Body of pancreas (tissue), 4 donors: Measurements from ENCODE around the gene FGF14. TPM values are rescaled to one million over a fixed set of nuclear protein-coding genes. Genes with fewer than 3 reads are reported as not detected.

Experiments used
- ATAC-seq: fragments of 150-250 bp; one replicate; pipeline ENCODE4 v1.9.1; 2016
- DNase-seq, 4 donors: peaks; one replicate each; pipeline ENCODE4 v3.0.0-alpha.2; 2019
- H3K27ac ChIP-seq, 4 donors: fragments of 200-600 bp; sonication (generic); 1 replicate in 3 of 4; 2 replicates in 1 of 4; pipeline versions ENCODE4 v1.5.1 to v1.6.1; 2016 to 2019; ENCODE audit warnings: mild to moderate bottlenecking in 1 of 4, mixed read lengths in 1 of 4, moderate library complexity in 1 of 4
- H3K27me3 ChIP-seq, 2 donors: fragments of 200-600 bp; sonication (generic); one replicate each; pipeline ENCODE4 v1.6.0; 2016; ENCODE audit warnings: mild to moderate bottlenecking in 1 of 2
- H3K36me3 ChIP-seq, 2 donors: fragments of 200-600 bp; sonication (generic); replicated peaks in 1 of 2; 2 replicates each; pipeline ENCODE4 v1.5.1; 2016; ENCODE audit warnings: low read depth in 2 of 2; ENCODE audit not compliant: insufficient read depth in 1 of 2
- H3K4me1 ChIP-seq: fragments of 200-600 bp; sonication (generic); one replicate; pipeline ENCODE4 v1.6.0; 2016
- H3K4me3 ChIP-seq, 2 donors: fragments of 200-600 bp; sonication (generic); 1 replicate in 1 of 2; 2 replicates in 1 of 2; pipeline ENCODE4 v1.5.1; 2016 to 2019
- H3K9me3 ChIP-seq, 3 donors: fragments of 200-600 bp; sonication (generic); 1 replicate in 2 of 3; 2 replicates in 1 of 3; pipeline ENCODE4 v1.5.1; 2016
- CTCF ChIP-seq, 7 experiments: fragments of 450-650 bp in 4 of 7; fragments of 200-600 bp in 3 of 7; sonication (generic) in 3 of 7; IDR thresholded peaks; one replicate each; pipeline ENCODE4 v1.5.1; 2016 to 2019; ENCODE audit warnings: antibody characterized with exemption in 7 of 7
- POLR2A ChIP-seq, 3 donors: fragments of 450-650 bp; IDR thresholded peaks; one replicate each; pipeline ENCODE4 v1.6.1; 2016; ENCODE audit warnings: antibody characterized with exemption in 3 of 3, mild to moderate bottlenecking in 2 of 3
- WGBS, 2 donors: methylation state at CpG; one replicate each; pipeline ENCODE4 v1.1.5; 2017; 5-methylcytosine and 5-hydroxymethylcytosine counted together
- intact Hi-C: fragments of 100-400 bp; cut with DNase I; formaldehyde crosslinking; loops from one replicate; pipeline ENCODE4 v1.15.1; 2023
- total RNA-seq, 2 donors: library from RNA; depleted of rRNA; stranded (reverse); fragments of >200 nt; gene quantifications; one replicate each; pipeline ENCODE4 v1.1.0, GENCODE V29; 2016

FGF14 gene
- total RNA-seq, 2 donors from 2014 or later: under 0.01 to 0.52 TPM

- no peak for ATAC-seq
- H3K36me3 ChIP-seq: no peaks in the 10 kb centered on the region
- 63 to 64% methylated on average over 3 of the region's 3 CpGs for WGBS, 2 donors
- no peaks in the 10 kb centered on the region for H3K9me3 ChIP-seq
- no peak overlapping the region for H3K27ac ChIP-seq
- intact Hi-C loops: no loop called here
- no peak for DNase-seq
- no peak overlapping the region for H3K4me3 ChIP-seq
- TF ChIP-seq POLR2A (IDR thresholded peaks at IDR 0.05) (no peak), CTCF (IDR thresholded peaks at IDR 0.05) (no peak)
- no peaks in the 10 kb centered on the region for H3K4me1 ChIP-seq
- no peaks in the 10 kb centered on the region for H3K27me3 ChIP-seq
Observed at GRCh38 chr13:101795460-101795859, 606.4 kb downstream of the FGF14 start.

- H3K4me3 ChIP-seq: no peak overlapping the region
- H3K36me3 ChIP-seq: no peaks in the 10 kb centered on the region
- no peak for ATAC-seq
- DNase-seq: no peak
- 61 to 91% methylated on average over 1 of the region's 1 CpG for WGBS, 2 donors
- no peaks in the 10 kb centered on the region for H3K27me3 ChIP-seq
- no peaks in the 10 kb centered on the region for H3K9me3 ChIP-seq
- no peaks in the 10 kb centered on the region for H3K4me1 ChIP-seq
- intact Hi-C loops: no loop called here
- TF ChIP-seq CTCF (IDR thresholded peaks at IDR 0.05): no peak
- TF ChIP-seq POLR2A (IDR thresholded peaks at IDR 0.05): no peak
- no peak overlapping the region for H3K27ac ChIP-seq
Observed at GRCh38 chr13:101795025-101795424, 606.8 kb downstream of the FGF14 start.

- Histone ChIP-seq H3K9me3 (no peaks in the 10 kb centered on the region), H3K4me3 (no peak overlapping the region), H3K27me3 (no peaks in the 10 kb centered on the region), H3K36me3 (no peaks in the 10 kb centered on the region), H3K27ac (no peak overlapping the region), H3K4me1 (no peaks in the 10 kb centered on the region)
- no peak for ATAC-seq
- TF ChIP-seq CTCF (IDR thresholded peaks at IDR 0.05): no peak
- no peak for TF ChIP-seq POLR2A (IDR thresholded peaks at IDR 0.05)
- no peak for DNase-seq
- intact Hi-C loops: no loop called here
- WGBS, 2 donors: 27 to 36% methylated on average over 1 of the region's 1 CpG
Observed at GRCh38 chr13:101792189-101792588, 609.7 kb downstream of the FGF14 start.

GRCh38 chr13:101785858-101786257 lies 616.0 kb downstream of the FGF14 start:
- DNase-seq (peak in 3 of 4 donors; percentile 8 to 24 (median 13)), ATAC-seq (no peak)
- Histone ChIP-seq H3K27ac (no peak overlapping the region), H3K36me3 (no peaks in the 10 kb centered on the region), H3K27me3 (no peaks in the 10 kb centered on the region), H3K4me1 (no peaks in the 10 kb centered on the region), H3K4me3 (no peak overlapping the region), H3K9me3 (no peaks in the 10 kb centered on the region)
- WGBS, 2 donors: 23 to 28% methylated on average over 1 of the region's 1 CpG
- TF ChIP-seq CTCF (IDR thresholded peaks at IDR 0.05) (peak in 1 of 7 experiments; percentile 5), POLR2A (IDR thresholded peaks at IDR 0.05) (no peak)
- intact Hi-C loops: no loop called here

GRCh38 chr13:101784313-101784712 lies 617.5 kb downstream of the FGF14 start:
- H3K9me3 ChIP-seq: no peaks in the 10 kb centered on the region
- DNase-seq (no peak), ATAC-seq (no peak)
- no peaks in the 10 kb centered on the region for H3K27me3 ChIP-seq
- no peaks in the 10 kb centered on the region for H3K36me3 ChIP-seq
- TF ChIP-seq CTCF (IDR thresholded peaks at IDR 0.05) (no peak), POLR2A (IDR thresholded peaks at IDR 0.05) (no peak)
- no peak overlapping the region for H3K4me3 ChIP-seq
- H3K27ac ChIP-seq: no peak overlapping the region
- H3K4me1 ChIP-seq: no peaks in the 10 kb centered on the region
- intact Hi-C loops: no loop called here
